Parathyroid adenoma (tissue), 2 donors: ENCODE data around the gene KPNA1.
"Not testable (repeated sequence)": the region's sequence is repeated elsewhere in the genome, so short reads cannot be mapped to it uniquely, and the experiment has no call there.

Experiments used
- H2AFZ ChIP-seq: fragments of 300-600 bp; sonication (generic); one replicate; pipeline ENCODE4 v1.7.0; 2017; ENCODE audit warnings: antibody characterized with exemption, mild to moderate bottlenecking
- H3K27ac ChIP-seq: fragments of 300-600 bp; sonication (generic); one replicate; pipeline ENCODE4 v1.7.0; 2017
- H3K27me3 ChIP-seq: fragments of 300-600 bp; sonication (generic); one replicate; pipeline ENCODE4 v1.7.0; 2017; ENCODE audit warnings: low read length; ENCODE audit not compliant: control insufficient read depth, insufficient read depth
- H3K36me3 ChIP-seq: fragments of 300-600 bp; sonication (generic); one replicate; pipeline ENCODE4 v1.7.0; 2017; ENCODE audit warnings: low read length; ENCODE audit not compliant: control insufficient read depth, insufficient read depth
- H3K4me1 ChIP-seq: fragments of 300-600 bp; sonication (generic); one replicate; pipeline ENCODE4 v1.7.0; 2017; ENCODE audit warnings: control low read depth
- H3K4me2 ChIP-seq: fragments of 300-600 bp; sonication (generic); one replicate; pipeline ENCODE4 v1.7.0; 2017; ENCODE audit warnings: low read length
- H3K4me3 ChIP-seq: fragments of 300-600 bp; sonication (generic); one replicate; pipeline ENCODE4 v1.7.0; 2017; ENCODE audit warnings: low read depth, low read length
- H3K79me2 ChIP-seq: fragments of 300-600 bp; sonication (generic); one replicate; pipeline ENCODE4 v1.7.0; 2017; ENCODE audit warnings: control low read depth
- H3K9ac ChIP-seq: fragments of 300-600 bp; sonication (generic); one replicate; pipeline ENCODE4 v1.7.0; 2017; ENCODE audit warnings: mild to moderate bottlenecking
- H3K9me3 ChIP-seq: fragments of 300-600 bp; sonication (generic); one replicate; pipeline ENCODE4 v1.7.0; 2017; ENCODE audit warnings: low read length; ENCODE audit not compliant: control insufficient read depth
- TF ChIP-seq, protein P1 (sequence below): fragments of 300-600 bp; sonication (generic); IDR thresholded peaks from one replicate; pipeline ENCODE4 v1.7.0; 2017; ENCODE audit warnings: antibody characterized with exemption, mild to moderate bottlenecking
- donor health status: primary hyperparathyroidism.

The KPNA1 gene

GRCh38 chr3:122508135-122508914, 6.4 kb downstream of the KPNA1 start:
- TF ChIP-seq, protein P1, sequence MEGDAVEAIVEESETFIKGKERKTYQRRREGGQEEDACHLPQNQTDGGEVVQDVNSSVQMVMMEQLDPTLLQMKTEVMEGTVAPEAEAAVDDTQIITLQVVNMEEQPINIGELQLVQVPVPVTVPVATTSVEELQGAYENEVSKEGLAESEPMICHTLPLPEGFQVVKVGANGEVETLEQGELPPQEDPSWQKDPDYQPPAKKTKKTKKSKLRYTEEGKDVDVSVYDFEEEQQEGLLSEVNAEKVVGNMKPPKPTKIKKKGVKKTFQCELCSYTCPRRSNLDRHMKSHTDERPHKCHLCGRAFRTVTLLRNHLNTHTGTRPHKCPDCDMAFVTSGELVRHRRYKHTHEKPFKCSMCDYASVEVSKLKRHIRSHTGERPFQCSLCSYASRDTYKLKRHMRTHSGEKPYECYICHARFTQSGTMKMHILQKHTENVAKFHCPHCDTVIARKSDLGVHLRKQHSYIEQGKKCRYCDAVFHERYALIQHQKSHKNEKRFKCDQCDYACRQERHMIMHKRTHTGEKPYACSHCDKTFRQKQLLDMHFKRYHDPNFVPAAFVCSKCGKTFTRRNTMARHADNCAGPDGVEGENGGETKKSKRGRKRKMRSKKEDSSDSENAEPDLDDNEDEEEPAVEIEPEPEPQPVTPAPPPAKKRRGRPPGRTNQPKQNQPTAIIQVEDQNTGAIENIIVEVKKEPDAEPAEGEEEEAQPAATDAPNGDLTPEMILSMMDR: no peak
- peaks cover 59% of the 10 kb centered on the region for H3K79me2 ChIP-seq

GRCh38 chr3:122506450-122506849, 8.3 kb downstream of the KPNA1 start:
- Histone ChIP-seq H3K4me3 (no peak overlapping the region), H3K27me3 (no peaks in the 10 kb centered on the region)

More at GRCh38 chr3:122508135-122508914, 6.4 kb downstream of the KPNA1 start:
- no peaks in the 10 kb centered on the region for H3K36me3 ChIP-seq
- H3K27ac ChIP-seq: no peak overlapping the region
- H3K4me2 ChIP-seq: no peak overlapping the region
- H3K9ac ChIP-seq: no peak overlapping the region
- H3K27me3 ChIP-seq: no peaks in the 10 kb centered on the region
- H2AFZ ChIP-seq: no peak overlapping the region
- H3K9me3 ChIP-seq: no peaks in the 10 kb centered on the region
- peaks cover 12% of the 10 kb centered on the region for H3K4me1 ChIP-seq
- H3K4me3 ChIP-seq: no peak overlapping the region

GRCh38 chr3:122505676-122506075, 9.1 kb downstream of the KPNA1 start:
- Histone ChIP-seq H3K4me2 (peak overlapping the region; percentile 52), H3K9ac (no peak overlapping the region), H3K27me3 (no peaks in the 10 kb centered on the region), H3K36me3 (no peaks in the 10 kb centered on the region), H3K4me1 (peaks cover 12% of the 10 kb centered on the region), H3K9me3 (no peaks in the 10 kb centered on the region), H3K27ac (no peak overlapping the region), H3K4me3 (no peak overlapping the region), H3K79me2 (peaks cover 65% of the 10 kb centered on the region), H2AFZ (no peak overlapping the region)
- TF ChIP-seq, protein P1: no peak

More at GRCh38 chr3:122506450-122506849, 8.3 kb downstream of the KPNA1 start:
- no peak overlapping the region for H3K27ac ChIP-seq
- peaks cover 17% of the 10 kb centered on the region for H3K4me1 ChIP-seq
- no peak overlapping the region for H2AFZ ChIP-seq
- H3K9me3 ChIP-seq: no peaks in the 10 kb centered on the region
- TF ChIP-seq, protein P1: no peak
- H3K4me2 ChIP-seq: no peak overlapping the region
- peaks cover 63% of the 10 kb centered on the region for H3K79me2 ChIP-seq
- no peaks in the 10 kb centered on the region for H3K36me3 ChIP-seq
- no peak overlapping the region for H3K9ac ChIP-seq

- Histone ChIP-seq H3K9ac (no peak overlapping the region), H3K27ac (no peak overlapping the region), H2AFZ (no peak overlapping the region), H3K4me2 (no peak overlapping the region), H3K79me2 (peaks cover 56% of the 10 kb centered on the region), H3K4me3 (no peak overlapping the region), H3K4me1 (peaks cover 12% of the 10 kb centered on the region), H3K9me3 (no peaks in the 10 kb centered on the region), H3K27me3 (no peaks in the 10 kb centered on the region), H3K36me3 (no peaks in the 10 kb centered on the region)
- TF ChIP-seq, protein P1: no peak
These were observed 11.8 kb downstream of the KPNA1 start for GRCh38 chr3:122502941-122503340.

DNA sequence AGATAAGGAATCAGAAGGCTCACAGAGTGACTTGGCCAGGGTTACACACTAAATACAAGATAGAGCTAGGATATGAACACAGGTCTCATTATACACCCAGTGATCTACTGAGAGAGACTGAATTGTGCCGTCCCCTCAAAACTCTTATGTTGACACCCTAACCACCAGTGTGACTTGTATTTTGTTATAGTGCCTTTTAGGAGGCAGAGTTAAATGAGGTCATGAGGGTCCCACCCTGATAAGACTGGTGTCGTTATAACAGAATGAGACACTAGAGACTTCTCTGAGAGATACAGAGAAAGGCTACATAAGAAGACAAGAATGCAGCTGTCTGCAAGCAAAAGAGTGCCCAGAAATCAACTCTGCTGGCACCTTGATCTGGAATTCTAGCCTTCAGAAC, 12.6 kb downstream of the KPNA1 start:
- no peak overlapping the region for H2AFZ ChIP-seq
- no peak overlapping the region for H3K27ac ChIP-seq
- H3K36me3 ChIP-seq: no peaks in the 10 kb centered on the region

GRCh38 chr3:122500964-122501363, 13.8 kb downstream of the KPNA1 start:
- H3K27me3 ChIP-seq, H3K4me1 ChIP-seq, H3K9ac ChIP-seq, H2AFZ ChIP-seq, H3K27ac ChIP-seq, H3K36me3 ChIP-seq, H3K9me3 ChIP-seq, H3K4me3 ChIP-seq, H3K4me2 ChIP-seq: not testable (repeated sequence)
- H3K79me2 ChIP-seq: peaks cover 58% of the 10 kb centered on the region

More for the DNA sequence above, 12.6 kb downstream of the KPNA1 start:
- no peaks in the 10 kb centered on the region for H3K27me3 ChIP-seq
- no peak overlapping the region for H3K9ac ChIP-seq
- H3K4me2 ChIP-seq: peak overlapping the region; percentile 32
- no peak overlapping the region for H3K4me3 ChIP-seq
- H3K4me1 ChIP-seq: peaks cover 12% of the 10 kb centered on the region
- TF ChIP-seq, protein P1: no peak
- peaks cover 56% of the 10 kb centered on the region for H3K79me2 ChIP-seq
- no peaks in the 10 kb centered on the region for H3K9me3 ChIP-seq
